Measurements from ENCODE around the gene PEX16.

DNA sequence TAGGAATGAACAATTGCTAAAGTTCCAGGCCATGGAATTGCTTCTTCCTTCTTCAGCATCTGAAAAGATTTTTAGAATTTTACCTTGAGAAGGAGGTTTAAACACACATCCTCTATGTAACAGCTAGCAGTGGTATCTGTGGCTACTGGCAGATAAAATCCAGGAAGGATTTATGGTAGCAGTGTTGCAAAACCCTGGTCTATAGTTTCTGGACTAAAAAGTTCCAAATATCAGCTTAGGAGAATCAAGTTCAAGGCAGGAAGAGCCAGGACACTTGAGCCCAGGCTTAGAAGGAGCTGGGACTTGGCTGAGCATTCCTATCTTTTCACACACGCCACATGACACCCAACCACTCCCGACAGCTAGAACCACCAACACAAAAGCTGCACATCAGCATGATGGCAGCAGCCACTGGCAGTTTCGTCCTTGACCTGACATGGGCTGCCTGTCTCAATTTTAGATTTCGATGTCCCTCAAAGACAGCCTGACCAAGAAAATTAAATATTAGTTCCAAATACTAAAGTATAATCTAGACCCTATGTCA lies 18.9 kb upstream of the PEX16 start:
- TF ChIP-seq EZH2 (IDR thresholded peaks at IDR 0.05; ENCODE audit: low read depth) (no peak), CTCF (conservative IDR thresholded peaks at IDR 0.05) (no peak)

Measured in PC-9 (cell line).